Activated T-helper 9 cell treated with anti-CD3 and anti-CD28 coated beads, Interleukin-2, amount 50 U/mL, for 16 hours (primary cell): ENCODE measurements around the gene SAXO2.
A peak's percentile ranks its signal among the peaks of the same experiment; 100 is the strongest.
"Not testable (repeated sequence)": the region's sequence is repeated elsewhere in the genome, so short reads cannot be mapped to it uniquely, and the experiment has no call there.

Experiments
- DNase-seq: peaks from one replicate; pipeline ENCODE4 v3.0.0-alpha.2; 2020; ENCODE audit warnings: low read depth

Gene SAXO2

DNA sequence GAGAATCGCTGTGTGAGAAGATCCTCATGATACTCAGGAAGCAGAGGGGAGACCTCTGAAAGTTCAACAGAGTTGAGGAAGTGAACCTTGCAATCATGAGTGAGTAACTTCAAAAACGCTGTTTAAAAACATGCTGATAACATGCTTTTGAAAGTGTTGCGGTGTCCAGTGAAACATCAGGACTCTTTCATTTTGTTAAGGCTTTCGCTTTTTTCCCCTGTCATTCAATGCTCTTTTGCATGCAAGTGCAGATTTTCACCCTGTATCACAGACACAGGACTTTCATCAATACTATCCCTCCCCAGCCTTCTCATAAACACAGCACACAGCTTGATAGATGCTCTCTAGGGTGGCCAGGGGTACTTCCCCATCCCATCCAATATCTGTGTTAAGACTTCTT, 23.9 kb downstream of the SAXO2 start:
- not testable (repeated sequence) for DNase-seq

GRCh38 chr15:82288202-82288601, 25.6 kb downstream of the SAXO2 start:
- not testable (repeated sequence) for DNase-seq

DNA sequence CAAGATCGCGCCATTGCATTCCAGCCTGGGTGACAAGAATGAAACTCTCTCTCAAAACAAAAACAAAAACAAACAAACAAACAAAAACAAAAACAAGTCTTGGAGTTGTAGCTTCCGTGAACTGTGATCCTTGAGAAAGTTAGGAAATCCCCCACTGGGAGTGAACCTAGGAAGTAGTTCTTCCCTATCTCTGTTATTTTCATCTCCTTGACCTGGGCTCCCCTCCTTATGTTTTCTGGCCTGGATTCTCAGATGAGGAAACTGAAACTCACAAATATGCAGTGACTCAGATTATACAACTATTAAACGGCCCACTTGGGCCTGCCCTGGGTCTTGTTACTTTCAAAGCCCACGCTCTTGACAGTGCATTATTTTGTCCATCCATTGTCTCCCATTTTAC, 29.7 kb downstream of the SAXO2 start:
- DNase-seq = no peak

GRCh38 chr15:82294061-82294690, 31.6 kb downstream of the SAXO2 start:
- no peak for DNase-seq

- no peak for DNase-seq
Measured at GRCh38 chr15:82297546-82297945, 34.9 kb downstream of the SAXO2 start.

DNA sequence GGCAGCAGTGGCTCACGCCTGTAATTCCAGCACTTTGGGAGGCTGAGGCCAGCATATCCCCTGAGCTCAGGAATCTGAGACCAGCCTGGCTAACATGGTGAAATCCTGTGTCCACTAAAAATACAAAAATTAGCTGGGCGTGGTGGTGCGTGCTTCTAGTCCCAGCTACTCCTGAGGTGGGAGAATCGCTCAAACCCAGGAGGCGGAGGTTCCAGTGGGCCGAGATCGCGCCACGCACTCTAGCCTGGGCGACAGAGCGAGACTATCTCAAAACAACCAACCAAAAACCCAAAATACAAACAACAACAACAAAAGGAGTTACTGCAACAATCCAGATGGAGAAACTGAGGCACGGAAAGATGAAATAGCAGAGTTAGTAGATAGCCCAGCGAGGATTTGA, 35.4 kb downstream of the SAXO2 start:
- DNase-seq = no peak

DNA sequence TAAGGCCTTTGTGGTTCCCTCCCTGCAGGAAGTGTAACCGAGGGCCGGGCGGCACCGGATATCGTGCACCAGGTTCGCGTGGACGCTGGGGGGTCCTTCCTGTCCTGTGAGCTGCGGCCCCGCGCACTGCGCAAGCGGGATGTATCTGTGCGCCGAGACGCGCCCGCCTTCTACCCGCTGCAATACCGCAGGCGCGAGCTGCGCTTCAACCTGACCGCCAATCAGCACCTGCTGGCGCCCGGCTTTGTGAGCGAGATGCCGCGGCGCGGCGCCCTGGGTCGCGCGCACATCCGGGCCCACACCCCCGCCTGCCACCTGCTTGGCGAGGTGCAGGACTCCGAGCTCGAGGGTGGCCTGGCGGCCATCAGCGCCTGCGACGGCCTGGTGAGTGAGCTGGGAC, 35.9 kb downstream of the SAXO2 start:
- DNase-seq = peak; percentile 36

GRCh38 chr15:82299511-82299914, 36.9 kb downstream of the SAXO2 start:
- DNase-seq = not testable (repeated sequence)

GRCh38 chr15:82300326-82300725, 37.7 kb downstream of the SAXO2 start:
- not testable (repeated sequence) for DNase-seq

GRCh38 chr15:82300883-82301282, 38.3 kb downstream of the SAXO2 start:
- DNase-seq = no peak

- DNase-seq = no peak
Measured at GRCh38 chr15:82301296-82302016, 38.8 kb downstream of the SAXO2 start.

- DNase-seq = no peak
Measured at GRCh38 chr15:82303956-82304777, 41.5 kb downstream of the SAXO2 start.

DNA sequence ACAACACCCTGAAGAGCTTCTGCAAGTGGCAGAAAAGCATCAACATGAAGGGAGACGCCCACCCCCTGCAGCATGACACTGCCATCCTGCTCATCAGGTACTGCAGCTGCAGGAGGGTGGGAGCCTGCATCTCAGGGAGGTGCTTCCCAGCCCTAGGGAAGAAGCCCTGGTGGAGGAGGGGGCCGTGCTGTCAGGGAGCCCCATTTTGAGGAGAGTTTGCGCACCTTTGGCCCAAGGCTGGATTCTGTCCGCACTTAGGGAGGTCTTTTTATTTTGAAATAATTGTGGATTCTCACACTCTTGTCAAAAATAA, 42.1 kb downstream of the SAXO2 start:
- DNase-seq = no peak

DNA sequence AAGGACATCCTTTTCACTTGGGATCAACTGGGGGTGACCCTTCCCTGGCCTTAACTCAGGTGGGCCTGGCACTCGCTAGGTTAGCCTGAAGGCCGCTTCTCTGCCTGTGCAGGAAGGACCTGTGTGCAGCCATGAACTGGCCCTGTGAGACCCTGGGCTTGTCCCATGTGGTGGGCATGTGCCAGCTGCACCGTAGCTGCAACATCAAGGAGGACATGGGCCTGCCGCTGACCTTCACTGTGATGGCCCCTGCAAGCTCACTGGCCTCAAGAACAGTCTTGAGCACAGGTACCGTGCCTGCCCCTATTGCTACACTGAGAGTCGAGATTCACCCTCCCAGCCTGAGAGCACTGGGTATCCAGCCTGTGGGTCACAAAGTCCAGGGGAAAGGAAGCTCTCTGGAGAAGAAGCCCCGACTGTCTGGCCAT, 43.0 kb downstream of the SAXO2 start:
- no peak for DNase-seq

DNA sequence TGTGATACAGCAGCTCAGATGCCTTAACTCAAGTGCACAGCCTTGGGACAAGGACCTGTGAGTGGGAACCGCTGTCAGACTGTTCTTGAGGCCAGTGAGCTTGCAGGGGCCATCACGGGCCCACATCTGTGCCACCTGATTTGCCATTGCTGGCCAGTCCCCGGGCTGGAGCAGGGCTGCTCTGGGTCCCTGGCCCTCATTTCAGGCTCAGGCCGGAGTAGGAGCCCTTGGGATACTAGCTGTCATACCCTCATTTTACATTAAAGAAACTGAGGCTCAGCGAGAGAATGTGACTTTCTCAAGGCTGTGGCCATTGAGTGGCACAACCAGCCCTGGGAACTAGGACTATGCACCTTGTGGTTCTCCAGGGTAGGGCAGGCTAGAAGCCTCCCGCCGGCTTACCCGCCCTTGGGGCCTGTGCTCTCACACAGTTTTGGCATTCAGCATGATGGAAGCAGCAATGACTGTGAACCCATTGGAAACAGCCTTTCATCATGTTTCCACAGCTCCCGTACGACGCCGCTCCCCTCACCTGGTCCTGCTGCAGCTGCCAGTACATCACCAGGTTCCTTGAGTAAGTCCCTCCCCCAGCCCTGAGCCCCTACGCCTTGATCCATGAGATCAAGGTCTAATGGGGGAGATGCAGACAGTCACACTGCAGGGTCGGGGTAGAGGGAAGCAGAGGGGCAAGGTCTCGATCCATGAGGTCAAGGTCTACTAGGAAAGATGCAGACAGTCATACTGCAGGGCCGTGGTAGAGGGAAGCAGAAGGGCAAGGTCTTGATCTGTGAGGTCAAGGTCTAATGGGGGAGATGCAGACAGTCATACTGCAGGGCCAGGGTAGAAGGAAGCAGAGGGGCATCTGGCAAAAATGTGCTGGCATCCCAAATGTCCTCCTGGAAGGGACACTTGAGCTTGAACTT, 44.4 kb downstream of the SAXO2 start:
- DNase-seq = no peak

DNA sequence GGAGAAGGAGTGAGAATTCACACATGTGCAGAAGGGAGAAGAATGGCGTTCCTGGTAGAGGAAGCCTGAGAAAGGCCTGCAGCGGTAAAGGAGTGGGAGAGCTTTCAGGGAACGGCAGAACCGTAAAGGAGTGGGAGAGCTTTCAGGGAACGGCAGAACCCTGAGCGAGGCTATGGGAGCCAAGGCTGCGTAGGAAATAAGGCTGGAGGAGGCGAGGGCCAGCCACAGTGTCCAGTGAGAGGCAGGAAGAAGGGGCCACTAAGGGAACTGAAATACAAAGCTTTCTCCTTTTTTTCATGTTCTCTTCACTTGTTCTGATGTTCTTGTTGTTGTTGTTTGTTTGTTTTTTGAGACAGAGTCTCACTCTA, 45.1 kb downstream of the SAXO2 start:
- DNase-seq = no peak

DNA sequence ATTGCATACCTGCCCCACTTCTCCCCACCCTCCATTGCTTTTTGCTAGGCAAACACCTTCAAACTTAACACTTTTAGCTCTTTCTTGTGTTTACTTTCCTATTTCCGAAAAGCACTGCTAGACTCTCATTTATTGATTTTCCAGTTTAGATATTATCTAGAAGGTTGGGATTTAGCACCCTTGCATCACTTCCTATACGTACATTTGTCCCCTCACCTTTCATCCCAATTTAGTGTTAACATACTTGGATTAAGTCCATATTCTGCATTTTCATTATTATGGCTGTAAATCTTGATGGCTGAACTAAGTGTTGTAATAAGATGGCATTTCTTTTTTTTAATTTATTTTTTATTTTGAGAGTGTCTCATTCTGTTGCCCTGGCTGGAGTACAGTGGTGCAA, 47.2 kb downstream of the SAXO2 start:
- DNase-seq = no peak

GRCh38 chr15:82311321-82311720, 48.7 kb downstream of the SAXO2 start:
- DNase-seq = not testable (repeated sequence)

DNA sequence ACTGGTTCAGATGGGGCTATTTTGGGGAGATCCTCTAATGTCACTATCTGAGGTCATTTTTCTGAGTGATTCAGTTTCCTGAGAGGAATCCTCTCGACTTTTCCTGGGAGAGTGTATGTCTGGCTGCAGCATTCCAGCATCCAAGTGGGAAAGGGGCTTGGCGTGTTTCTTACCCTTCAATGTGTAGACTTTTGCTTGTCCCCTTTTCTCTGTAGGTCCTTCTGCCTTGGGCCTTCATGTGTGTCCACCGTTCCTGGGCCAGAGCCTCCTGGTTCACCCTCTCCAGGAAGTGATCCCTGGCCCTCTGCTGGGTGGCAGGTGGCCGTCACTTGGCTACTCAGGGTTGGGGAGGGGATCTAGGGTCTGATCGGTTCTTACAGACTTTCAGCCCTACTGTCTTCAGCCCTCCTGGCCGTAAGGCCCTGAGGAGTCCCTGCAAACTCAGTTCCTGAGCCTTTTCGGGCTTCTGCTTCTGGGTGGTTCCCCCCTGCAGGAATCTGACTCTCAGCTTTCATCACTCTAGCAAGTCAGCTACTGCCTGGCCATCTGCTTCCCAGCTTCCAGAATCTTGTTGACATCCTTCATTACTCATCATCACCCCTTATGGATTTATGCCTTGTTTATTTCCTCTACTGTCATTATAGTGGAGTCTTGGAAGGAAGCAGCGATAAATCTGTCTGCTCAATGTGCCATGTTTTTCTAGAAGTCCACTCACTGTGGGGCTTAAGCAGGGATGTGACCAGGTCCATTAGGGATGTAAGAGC, 50.1 kb downstream of the SAXO2 start:
- DNase-seq = no peak

- DNase-seq = no peak
Measured at GRCh38 chr15:82313446-82313845, 50.8 kb downstream of the SAXO2 start.
